ACHN (cell line): ENCODE measurements around the gene CLCN7.

Experiments
- DNase-seq: peaks from one replicate; pipeline ENCODE4 v3.0.0-alpha.2; 2015
- in situ Hi-C: cut with HindIII; loops from 2 replicates; pipeline ENCODE4 v1.10.0; 2017; ENCODE audit warnings: low sequenced_read_pairs, low pct_ligation_motif_present, low pct_unique_long_range_greater_than_20kb

Gene CLCN7

GRCh38 chr16:1398826-1399581 lies 75.8 kb downstream of the CLCN7 start:
- in situ Hi-C loops = loop anchor here (25.0 kb wide), 1 partner anchor 112 kb away; no protein-coding TSS in a partner anchor
- DNase-seq = no peak

GRCh38 chr16:1398351-1398750 lies 76.5 kb downstream of the CLCN7 start:
- no peak for DNase-seq
- in situ Hi-C loops = loop anchor here (25.0 kb wide), 1 partner anchor 111 kb away; no protein-coding TSS in a partner anchor

- in situ Hi-C loops = loop anchor here (25.0 kb wide), 1 partner anchor 110 kb away; no protein-coding TSS in a partner anchor
- DNase-seq = no peak
Measured at GRCh38 chr16:1397779-1398178, 77.0 kb downstream of the CLCN7 start.

- no peak for DNase-seq
- in situ Hi-C loops = loop anchor here (25.0 kb wide), 1 partner anchor 108 kb away; no protein-coding TSS in a partner anchor
Measured at GRCh38 chr16:1395444-1396031, 79.3 kb downstream of the CLCN7 start.
